Gastrocnemius medialis (tissue), 4 donors: ENCODE results near the gene BTBD3. TPM values are rescaled to one million over a fixed set of nuclear protein-coding genes. Genes with fewer than 3 reads are reported as not detected.

Experiments
- ATAC-seq, 2 donors: fragments of 150-250 bp; one replicate each; pipeline ENCODE4 v1.9.1; 2016
- DNase-seq, 2 donors: peaks; one replicate each; pipeline ENCODE4 v3.0.0-alpha.2; 2019
- H3K27ac ChIP-seq, 4 donors: fragments of 200-600 bp; sonication (generic); 1 replicate in 1 of 4; 2 replicates in 3 of 4; pipeline ENCODE4 v1.5.1; 2016 to 2018; ENCODE audit warnings: mild to moderate bottlenecking in 2 of 4, moderate library complexity in 1 of 4
- H3K27me3 ChIP-seq, 3 donors: fragments of 200-600 bp; sonication (generic) in 2 of 3; 1 replicate in 1 of 3; 2 replicates in 2 of 3; pipeline versions ENCODE4 v1.5.1 to v1.6.0; 2016 to 2019; ENCODE audit warnings: mild to moderate bottlenecking in 1 of 3, moderate library complexity in 1 of 3
- H3K36me3 ChIP-seq, 2 donors: fragments of 200-600 bp; sonication (generic) in 1 of 2; one replicate each; pipeline ENCODE4 v1.5.1; 2017 to 2018
- H3K4me1 ChIP-seq, 2 donors: fragments of 200-600 bp; sonication (generic) in 1 of 2; one replicate each; pipeline ENCODE4 v1.5.1; 2016 to 2017; ENCODE audit warnings: mild to moderate bottlenecking in 2 of 2
- H3K4me3 ChIP-seq, 4 donors: fragments of 200-600 bp; sonication (generic) in 3 of 4; 1 replicate in 1 of 4; 2 replicates in 3 of 4; pipeline ENCODE4 v1.5.1; 2016 to 2019; ENCODE audit warnings: mild to moderate bottlenecking in 2 of 4
- H3K9me3 ChIP-seq, 3 donors: fragments of 200-600 bp; sonication (generic) in 2 of 3; 1 replicate in 1 of 3; 2 replicates in 2 of 3; pipeline ENCODE4 v1.5.1; 2016 to 2019
- POLR2A ChIP-seq, 2 donors: fragments of 450-650 bp; IDR thresholded peaks; one replicate each; pipeline ENCODE4 v1.6.1; 2017; ENCODE audit warnings: antibody characterized with exemption in 2 of 2, mild to moderate bottlenecking in 2 of 2, moderate library complexity in 2 of 2
- in situ Hi-C, 4 donors: fragments of 200-750 bp; cut with MboI; loops; one replicate each; pipeline versions ENCODE4 v1.15.0 to v1.8.0; 2017; ENCODE audit warnings: low sequenced_read_pairs in 4 of 4
- intact Hi-C: fragments of 100-400 bp; cut with DNase I; formaldehyde crosslinking; loops from one replicate; pipeline ENCODE4 v1.15.1; 2023; ENCODE audit warnings: low total_unique reads
- total RNA-seq, 4 donors: library from RNA; depleted of rRNA; stranded (reverse); fragments of >200 nt; gene quantifications; one replicate each; pipeline versions ENCODE4 v1.1.0 to v1.2.3, GENCODE V29; 2016
- TF ChIP-seq, protein P1 (sequence below), 5 experiments: fragments of 450-650 bp in 3 of 5; fragments of 200-600 bp in 2 of 5; sonication (generic) in 2 of 5; IDR thresholded peaks in 4 of 5; conservative IDR thresholded peaks in 1 of 5; 1 replicate in 4 of 5; 2 replicates in 1 of 5; pipeline ENCODE4 v1.5.1; 2016 to 2019; ENCODE audit warnings: antibody characterized with exemption in 5 of 5, mild to moderate bottlenecking in 3 of 5, moderate library complexity in 3 of 5

BTBD3 gene
- total RNA-seq, 4 donors from 2014 or later = 13.8 to 21.9 (median 14.8) TPM

DNA sequence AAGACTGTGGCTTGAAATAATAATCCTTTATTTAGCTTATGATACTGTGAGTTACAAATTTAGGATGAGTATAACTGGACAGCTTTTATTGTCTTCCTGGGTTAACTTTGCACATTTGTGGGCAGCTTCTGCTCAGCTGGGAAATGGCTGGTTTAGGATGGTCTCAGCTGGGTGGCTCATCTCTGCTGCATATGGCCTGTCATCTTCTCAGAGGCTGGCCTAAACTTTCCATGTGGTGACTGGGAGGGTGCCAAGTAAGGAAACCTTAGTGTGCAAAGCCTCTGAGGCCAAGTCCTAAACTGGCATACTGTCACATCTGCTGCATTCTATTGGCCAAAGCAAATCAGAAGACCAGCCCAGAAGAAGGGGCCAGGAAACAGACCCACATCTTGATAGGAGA, 40.2 kb downstream of the BTBD3 start:
- intact Hi-C loops (no loop called here), in situ Hi-C loops (no loop called here)
- no peak for ATAC-seq
- TF ChIP-seq, protein P1, sequence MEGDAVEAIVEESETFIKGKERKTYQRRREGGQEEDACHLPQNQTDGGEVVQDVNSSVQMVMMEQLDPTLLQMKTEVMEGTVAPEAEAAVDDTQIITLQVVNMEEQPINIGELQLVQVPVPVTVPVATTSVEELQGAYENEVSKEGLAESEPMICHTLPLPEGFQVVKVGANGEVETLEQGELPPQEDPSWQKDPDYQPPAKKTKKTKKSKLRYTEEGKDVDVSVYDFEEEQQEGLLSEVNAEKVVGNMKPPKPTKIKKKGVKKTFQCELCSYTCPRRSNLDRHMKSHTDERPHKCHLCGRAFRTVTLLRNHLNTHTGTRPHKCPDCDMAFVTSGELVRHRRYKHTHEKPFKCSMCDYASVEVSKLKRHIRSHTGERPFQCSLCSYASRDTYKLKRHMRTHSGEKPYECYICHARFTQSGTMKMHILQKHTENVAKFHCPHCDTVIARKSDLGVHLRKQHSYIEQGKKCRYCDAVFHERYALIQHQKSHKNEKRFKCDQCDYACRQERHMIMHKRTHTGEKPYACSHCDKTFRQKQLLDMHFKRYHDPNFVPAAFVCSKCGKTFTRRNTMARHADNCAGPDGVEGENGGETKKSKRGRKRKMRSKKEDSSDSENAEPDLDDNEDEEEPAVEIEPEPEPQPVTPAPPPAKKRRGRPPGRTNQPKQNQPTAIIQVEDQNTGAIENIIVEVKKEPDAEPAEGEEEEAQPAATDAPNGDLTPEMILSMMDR (IDR thresholded peaks at IDR 0.05 in 4 of 5, conservative IDR thresholded peaks at IDR 0.05 in 1 of 5) = no peak
- no peak for TF ChIP-seq POLR2A (IDR thresholded peaks at IDR 0.05)
- H3K27ac ChIP-seq = no peak overlapping the region
- H3K36me3 ChIP-seq = no peaks in the 10 kb centered on the region
- no peaks in the 10 kb centered on the region for H3K9me3 ChIP-seq
- no peaks in the 10 kb centered on the region for H3K4me1 ChIP-seq
- no peak for DNase-seq
- H3K27me3 ChIP-seq = no peaks in the 10 kb centered on the region
- H3K4me3 ChIP-seq = no peak overlapping the region

DNA sequence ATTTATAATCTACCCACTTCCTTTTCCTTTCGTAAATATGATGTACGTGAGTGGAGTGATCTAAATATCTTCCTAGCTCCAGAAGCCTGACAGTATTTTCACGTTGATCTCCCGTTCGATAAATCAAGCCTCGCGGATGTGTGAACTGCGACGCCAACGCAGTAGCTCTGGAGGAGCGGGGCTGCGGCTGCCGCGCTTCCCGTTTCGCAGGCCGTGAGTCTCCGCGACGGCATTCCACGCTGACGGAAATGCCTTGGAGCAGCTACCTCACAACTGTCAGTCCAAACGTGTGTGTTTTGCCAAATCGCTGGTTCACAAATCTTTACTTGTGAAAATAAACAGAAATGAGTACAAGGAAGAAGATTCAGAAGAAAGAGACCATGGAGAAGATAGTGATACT, 41.2 kb downstream of the BTBD3 start:
- Histone ChIP-seq H3K4me3 (no peak overlapping the region), H3K4me1 (no peaks in the 10 kb centered on the region)

DNA sequence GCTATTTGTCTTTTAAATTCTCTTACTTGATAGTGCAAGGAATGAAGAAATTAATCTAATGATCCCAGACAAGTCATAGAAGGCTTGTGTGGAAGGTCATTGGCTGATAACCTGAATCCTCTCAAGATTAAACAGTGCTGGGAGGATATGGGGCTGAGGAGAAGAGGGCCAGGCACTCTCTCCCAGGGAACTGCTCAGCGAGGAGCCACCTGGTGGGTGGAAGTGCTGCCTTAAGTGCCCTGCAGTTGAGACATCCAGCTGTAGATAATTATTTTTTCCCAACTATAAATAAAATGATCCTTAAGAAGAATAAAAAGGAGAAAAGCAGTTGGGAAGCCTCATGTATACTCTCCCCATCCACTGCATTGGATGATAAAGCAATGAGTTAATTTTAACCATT, 47.9 kb downstream of the BTBD3 start:
- Histone ChIP-seq H3K4me1 (no peaks in the 10 kb centered on the region), H3K9me3 (no peaks in the 10 kb centered on the region), H3K4me3 (no peak overlapping the region), H3K36me3 (no peaks in the 10 kb centered on the region), H3K27ac (no peak overlapping the region), H3K27me3 (no peaks in the 10 kb centered on the region)
- in situ Hi-C loops = no loop called here
- TF ChIP-seq, protein P1 (IDR thresholded peaks at IDR 0.05 in 4 of 5, conservative IDR thresholded peaks at IDR 0.05 in 1 of 5) = no peak
- intact Hi-C loops = no loop called here
- ATAC-seq = no peak
- no peak for DNase-seq

More for the DNA sequence above, 41.2 kb downstream of the BTBD3 start:
- H3K9me3 ChIP-seq = no peaks in the 10 kb centered on the region
- no peak for ATAC-seq
- TF ChIP-seq, protein P1 (IDR thresholded peaks at IDR 0.05 in 4 of 5, conservative IDR thresholded peaks at IDR 0.05 in 1 of 5) = no peak
- TF ChIP-seq POLR2A (IDR thresholded peaks at IDR 0.05) = no peak
- no peaks in the 10 kb centered on the region for H3K27me3 ChIP-seq
- no peaks in the 10 kb centered on the region for H3K36me3 ChIP-seq
- intact Hi-C loops (no loop called here), in situ Hi-C loops (no loop called here)
- no peak overlapping the region for H3K27ac ChIP-seq
- DNase-seq = no peak

DNA sequence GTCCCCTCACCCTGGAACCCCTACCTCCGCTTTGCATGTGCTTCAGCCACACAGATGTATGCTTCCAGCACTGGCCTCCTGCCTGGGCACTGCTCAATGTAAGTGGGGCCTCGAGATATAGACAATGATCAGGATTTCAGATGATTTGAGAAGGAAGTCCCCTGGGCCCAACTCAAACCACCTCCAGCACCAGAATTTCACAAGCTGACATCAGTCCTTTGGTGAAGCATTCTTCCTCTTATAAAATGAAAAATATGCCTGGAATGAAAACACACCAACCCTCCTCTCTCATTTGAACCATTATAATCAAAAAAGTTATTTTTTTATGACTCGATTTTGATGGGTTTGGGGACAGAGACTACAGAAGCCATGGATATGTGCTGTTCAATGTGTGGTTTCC, 48.5 kb downstream of the BTBD3 start:
- intact Hi-C loops = no loop called here

More for the DNA sequence above, 48.5 kb downstream of the BTBD3 start:
- TF ChIP-seq, protein P1 (IDR thresholded peaks at IDR 0.05 in 4 of 5, conservative IDR thresholded peaks at IDR 0.05 in 1 of 5) = no peak
- TF ChIP-seq POLR2A (IDR thresholded peaks at IDR 0.05) = no peak
- H3K4me3 ChIP-seq = no peak overlapping the region
- DNase-seq (no peak), ATAC-seq (no peak)
- no peak overlapping the region for H3K27ac ChIP-seq
- in situ Hi-C loops = no loop called here
- no peaks in the 10 kb centered on the region for H3K9me3 ChIP-seq
- no peaks in the 10 kb centered on the region for H3K36me3 ChIP-seq
- no peaks in the 10 kb centered on the region for H3K4me1 ChIP-seq
- H3K27me3 ChIP-seq = no peaks in the 10 kb centered on the region
